Measurements from ENCODE around the gene CCDC38. TPM values are rescaled to one million over a fixed set of nuclear protein-coding genes. Genes with fewer than 3 reads are reported as not detected.

Gene CCDC38
- total RNA-seq, 1 experiment from 2014 or later = not detected

DNA sequence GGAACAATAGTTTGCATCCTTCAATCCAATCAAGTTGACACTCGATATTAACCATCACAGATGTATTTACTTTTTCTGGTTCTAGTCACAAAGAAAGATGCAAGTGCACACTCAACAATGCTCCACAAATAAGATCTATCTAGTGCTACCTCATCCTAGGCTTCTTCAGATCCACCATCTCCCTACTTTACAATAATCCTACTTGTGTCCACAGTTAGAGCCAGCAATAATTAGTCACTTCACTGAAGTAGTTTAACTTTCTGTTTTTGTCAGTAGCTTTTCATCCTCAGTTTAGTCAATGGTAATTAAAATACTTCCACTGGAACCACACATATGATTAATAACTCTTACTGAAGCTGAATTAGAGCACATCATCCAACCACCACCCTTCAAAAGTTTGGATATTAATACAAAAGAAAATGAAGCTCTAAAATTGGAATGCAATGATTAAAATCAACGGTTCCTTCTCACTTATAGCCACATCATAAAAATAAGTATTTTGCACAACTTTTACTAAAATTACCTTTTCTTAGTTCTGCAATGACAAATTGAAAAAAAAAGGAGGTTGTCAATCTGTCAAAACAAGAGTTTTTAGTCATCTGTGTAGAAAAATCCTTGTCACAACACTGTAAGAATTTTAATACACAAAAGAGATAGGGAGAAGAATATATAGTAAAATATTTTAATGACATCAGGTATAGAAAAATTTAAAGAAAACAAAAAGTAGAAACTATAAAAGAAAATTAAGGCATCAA is 111.9 kb downstream of the CCDC38 start:
- CTCF ChIA-PET = interaction anchor here (0.7 kb wide), 1 partner anchor 12 kb away, joined by 3 read pairs; no protein-coding TSS in a partner anchor
- no peaks in the 10 kb centered on the region for H3K9me3 Mint-ChIP-seq
- TF ChIP-seq JUN (CRISPR knock-in tag; IDR thresholded peaks at IDR 0.05) (no peak), TEAD1 (CRISPR knock-in tag; IDR thresholded peaks at IDR 0.05) (no peak), RORB (CRISPR knock-in tag; IDR thresholded peaks at IDR 0.05) (no peak), FOXP4 (CRISPR knock-in tag; IDR thresholded peaks at IDR 0.05) (no peak), NR2C2 (CRISPR knock-in tag; IDR thresholded peaks at IDR 0.05) (no peak), ZNF671 (CRISPR knock-in tag; IDR thresholded peaks at IDR 0.05) (no peak), SMAD3 (CRISPR knock-in tag; IDR thresholded peaks at IDR 0.05; ENCODE audit: borderline replicate concordance) (no peak), SMAD4 (CRISPR knock-in tag; IDR thresholded peaks at IDR 0.05) (no peak), ZNF396 (CRISPR knock-in tag; IDR thresholded peaks at IDR 0.05; ENCODE audit: borderline replicate concordance) (no peak), IRF1 (CRISPR knock-in tag; IDR thresholded peaks at IDR 0.05) (no peak), KAT7 (CRISPR knock-in tag; IDR thresholded peaks at IDR 0.05; ENCODE audit: borderline replicate concordance) (no peak), ZNF317 (CRISPR knock-in tag; IDR thresholded peaks at IDR 0.05; ENCODE audit: borderline replicate concordance, low read depth) (no peak), OVOL2 (CRISPR knock-in tag; IDR thresholded peaks at IDR 0.05; ENCODE audit: borderline replicate concordance) (no peak), PRRX2 (CRISPR knock-in tag; IDR thresholded peaks at IDR 0.05) (no peak)
- TF ChIP-seq, protein P1, sequence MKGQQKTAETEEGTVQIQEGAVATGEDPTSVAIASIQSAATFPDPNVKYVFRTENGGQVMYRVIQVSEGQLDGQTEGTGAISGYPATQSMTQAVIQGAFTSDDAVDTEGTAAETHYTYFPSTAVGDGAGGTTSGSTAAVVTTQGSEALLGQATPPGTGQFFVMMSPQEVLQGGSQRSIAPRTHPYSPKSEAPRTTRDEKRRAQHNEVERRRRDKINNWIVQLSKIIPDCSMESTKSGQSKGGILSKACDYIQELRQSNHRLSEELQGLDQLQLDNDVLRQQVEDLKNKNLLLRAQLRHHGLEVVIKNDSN (CRISPR knock-in tag; IDR thresholded peaks at IDR 0.05) = no peak
- TF ChIP-seq, protein P2, sequence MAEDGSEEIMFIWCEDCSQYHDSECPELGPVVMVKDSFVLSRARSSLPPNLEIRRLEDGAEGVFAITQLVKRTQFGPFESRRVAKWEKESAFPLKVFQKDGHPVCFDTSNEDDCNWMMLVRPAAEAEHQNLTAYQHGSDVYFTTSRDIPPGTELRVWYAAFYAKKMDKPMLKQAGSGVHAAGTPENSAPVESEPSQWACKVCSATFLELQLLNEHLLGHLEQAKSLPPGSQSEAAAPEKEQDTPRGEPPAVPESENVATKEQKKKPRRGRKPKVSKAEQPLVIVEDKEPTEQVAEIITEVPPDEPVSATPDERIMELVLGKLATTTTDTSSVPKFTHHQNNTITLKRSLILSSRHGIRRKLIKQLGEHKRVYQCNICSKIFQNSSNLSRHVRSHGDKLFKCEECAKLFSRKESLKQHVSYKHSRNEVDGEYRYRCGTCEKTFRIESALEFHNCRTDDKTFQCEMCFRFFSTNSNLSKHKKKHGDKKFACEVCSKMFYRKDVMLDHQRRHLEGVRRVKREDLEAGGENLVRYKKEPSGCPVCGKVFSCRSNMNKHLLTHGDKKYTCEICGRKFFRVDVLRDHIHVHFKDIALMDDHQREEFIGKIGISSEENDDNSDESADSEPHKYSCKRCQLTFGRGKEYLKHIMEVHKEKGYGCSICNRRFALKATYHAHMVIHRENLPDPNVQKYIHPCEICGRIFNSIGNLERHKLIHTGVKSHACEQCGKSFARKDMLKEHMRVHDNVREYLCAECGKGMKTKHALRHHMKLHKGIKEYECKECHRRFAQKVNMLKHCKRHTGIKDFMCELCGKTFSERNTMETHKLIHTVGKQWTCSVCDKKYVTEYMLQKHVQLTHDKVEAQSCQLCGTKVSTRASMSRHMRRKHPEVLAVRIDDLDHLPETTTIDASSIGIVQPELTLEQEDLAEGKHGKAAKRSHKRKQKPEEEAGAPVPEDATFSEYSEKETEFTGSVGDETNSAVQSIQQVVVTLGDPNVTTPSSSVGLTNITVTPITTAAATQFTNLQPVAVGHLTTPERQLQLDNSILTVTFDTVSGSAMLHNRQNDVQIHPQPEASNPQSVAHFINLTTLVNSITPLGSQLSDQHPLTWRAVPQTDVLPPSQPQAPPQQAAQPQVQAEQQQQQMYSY (CRISPR knock-in tag; IDR thresholded peaks at IDR 0.05) = no peak
- TF ChIP-seq, protein P3, sequence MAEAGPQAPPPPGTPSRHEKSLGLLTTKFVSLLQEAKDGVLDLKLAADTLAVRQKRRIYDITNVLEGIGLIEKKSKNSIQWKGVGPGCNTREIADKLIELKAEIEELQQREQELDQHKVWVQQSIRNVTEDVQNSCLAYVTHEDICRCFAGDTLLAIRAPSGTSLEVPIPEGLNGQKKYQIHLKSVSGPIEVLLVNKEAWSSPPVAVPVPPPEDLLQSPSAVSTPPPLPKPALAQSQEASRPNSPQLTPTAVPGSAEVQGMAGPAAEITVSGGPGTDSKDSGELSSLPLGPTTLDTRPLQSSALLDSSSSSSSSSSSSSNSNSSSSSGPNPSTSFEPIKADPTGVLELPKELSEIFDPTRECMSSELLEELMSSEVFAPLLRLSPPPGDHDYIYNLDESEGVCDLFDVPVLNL (CRISPR knock-in tag; IDR thresholded peaks at IDR 0.05; ENCODE audit: borderline replicate concordance, low read depth) = no peak
- TF ChIP-seq, protein P4, sequence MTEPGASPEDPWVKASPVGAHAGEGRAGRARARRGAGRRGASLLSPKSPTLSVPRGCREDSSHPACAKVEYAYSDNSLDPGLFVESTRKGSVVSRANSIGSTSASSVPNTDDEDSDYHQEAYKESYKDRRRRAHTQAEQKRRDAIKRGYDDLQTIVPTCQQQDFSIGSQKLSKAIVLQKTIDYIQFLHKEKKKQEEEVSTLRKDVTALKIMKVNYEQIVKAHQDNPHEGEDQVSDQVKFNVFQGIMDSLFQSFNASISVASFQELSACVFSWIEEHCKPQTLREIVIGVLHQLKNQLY (CRISPR knock-in tag; IDR thresholded peaks at IDR 0.05) = no peak
- TF ChIP-seq, protein P5, sequence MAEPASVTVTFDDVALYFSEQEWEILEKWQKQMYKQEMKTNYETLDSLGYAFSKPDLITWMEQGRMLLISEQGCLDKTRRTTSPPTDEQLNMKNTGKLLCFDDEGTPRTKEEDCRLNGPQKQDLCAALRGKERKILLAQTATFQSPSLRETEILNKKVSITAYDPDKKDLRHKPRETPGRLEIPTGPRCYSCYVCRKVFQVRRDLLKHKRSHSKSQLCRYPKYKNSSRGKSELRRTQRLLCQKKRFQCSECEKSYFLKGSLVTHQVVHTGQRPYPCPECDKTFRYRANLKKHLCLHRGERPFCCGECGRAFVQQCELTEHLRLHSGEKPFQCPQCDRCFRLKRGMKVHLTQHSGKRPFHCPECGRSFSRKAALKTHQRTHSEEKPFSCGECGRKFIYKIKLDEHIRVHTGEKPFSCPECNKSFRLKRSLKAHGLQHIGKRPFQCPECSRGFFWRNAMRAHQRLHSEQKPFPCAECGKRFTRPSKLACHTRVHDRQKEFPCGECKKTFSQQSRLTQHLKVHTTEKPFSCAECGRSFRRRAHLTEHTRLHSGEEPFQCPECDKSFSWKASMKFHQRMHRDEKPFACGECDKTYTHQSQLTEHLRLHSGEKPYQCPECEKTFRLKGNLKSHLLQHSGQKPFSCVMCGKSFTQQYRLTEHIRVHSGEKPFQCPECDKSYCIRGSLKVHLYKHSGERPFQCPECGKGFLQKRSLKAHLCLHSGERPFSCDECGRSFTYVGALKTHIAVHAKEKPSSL (CRISPR knock-in tag; conservative IDR thresholded peaks at IDR 0.05) = no peak
- TF ChIP-seq, protein P6, sequence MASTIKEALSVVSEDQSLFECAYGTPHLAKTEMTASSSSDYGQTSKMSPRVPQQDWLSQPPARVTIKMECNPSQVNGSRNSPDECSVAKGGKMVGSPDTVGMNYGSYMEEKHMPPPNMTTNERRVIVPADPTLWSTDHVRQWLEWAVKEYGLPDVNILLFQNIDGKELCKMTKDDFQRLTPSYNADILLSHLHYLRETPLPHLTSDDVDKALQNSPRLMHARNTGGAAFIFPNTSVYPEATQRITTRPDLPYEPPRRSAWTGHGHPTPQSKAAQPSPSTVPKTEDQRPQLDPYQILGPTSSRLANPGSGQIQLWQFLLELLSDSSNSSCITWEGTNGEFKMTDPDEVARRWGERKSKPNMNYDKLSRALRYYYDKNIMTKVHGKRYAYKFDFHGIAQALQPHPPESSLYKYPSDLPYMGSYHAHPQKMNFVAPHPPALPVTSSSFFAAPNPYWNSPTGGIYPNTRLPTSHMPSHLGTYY (CRISPR knock-in tag; IDR thresholded peaks at IDR 0.05) = no peak
- ATAC-seq = no peak
- H3K4me3 Mint-ChIP-seq = no peak overlapping the region
- no peak for DNase-seq (ENCODE audit: low spot score)
- POLR2A ChIA-PET = no interaction called here
- H3K36me3 Mint-ChIP-seq = no peaks in the 10 kb centered on the region
- H3K27me3 Mint-ChIP-seq (ENCODE audit: low read depth) = peaks cover 2% of the 10 kb centered on the region; the same call in 1 of the 2 replicates
- peaks cover 13% of the 10 kb centered on the region for H3K4me1 Mint-ChIP-seq
- H3K27ac Mint-ChIP-seq = no peak overlapping the region

Data from WTC11 (cell line).